WTC11 (cell line): ENCODE data around the gene ZMYND15.

ENCODE experiments used
- CREM ChIP-seq: sonication (generic); formaldehyde crosslinking; IDR thresholded peaks from 2 replicates; pipeline ENCODE4 v1.8.1; 2022; ENCODE audit warnings: mild to moderate bottlenecking, missing genetic modification reagents, moderate library complexity
- CTCF ChIP-seq: fragments of 200-600 bp; IDR thresholded peaks from 2 replicates; pipeline ENCODE4 v1.8.0; 2022; ENCODE audit warnings: antibody characterized with exemption
- MAX ChIP-seq: sonication (generic); formaldehyde crosslinking; IDR thresholded peaks from 2 replicates; pipeline ENCODE4 v1.8.0; 2022; ENCODE audit warnings: mild to moderate bottlenecking, missing genetic modification reagents

- TF ChIP-seq CTCF (no peak), MAX (no peak), CREM (CRISPR knock-in tag) (no peak)
These were observed 30.0 kb downstream of the ZMYND15 start for GRCh38 chr17:4769628-4770027.
